IMR-90 (cell line): ENCODE results near the gene HOXA2. TPM values are rescaled to one million over a fixed set of nuclear protein-coding genes. Genes with fewer than 3 reads are reported as not detected.
A peak's percentile ranks its signal among the peaks of the same experiment; 100 is the strongest.

Experiments
- ATAC-seq: fragments of 200-7000 bp; cut with Tn5 transposase; 2 replicates; pipeline ENCODE4 v1.9.1; 2020; ENCODE audit warnings: low read depth, mild to moderate bottlenecking, moderate library complexity
- BruUV-seq: library from RNA; stranded (reverse); fragments of 400-500 nt; replicated peaks from 2 replicates; lab custom pipeline; 2021; lab: Mats Ljungman, UMichigan
- CTCF ChIA-PET: fragments of 300-600 bp; formaldehyde crosslinking; extraction: SDS; loops from one replicate; lab custom pipeline; 2021; ENCODE audit warnings: antibody characterized with exemption; lab: Yijun Ruan, JAX
- POLR2A ChIA-PET: fragments of 300-600 bp; sonication (Branson Sonifier 250); formaldehyde crosslinking; loops from one replicate; lab custom pipeline; 2022; ENCODE audit warnings: antibody characterized with exemption; ENCODE audit not compliant: unreplicated experiment; lab: Charles Lee
- DNase-seq: peaks from one replicate; pipeline ENCODE4 v3.0.0; 2013
- H2AFZ ChIP-seq: replicated peaks from 2 replicates; pipeline ENCODE3; 2013; ENCODE audit warnings: low read length, mild to moderate bottlenecking; ENCODE audit not compliant: poor library complexity
- H2AK5ac ChIP-seq: 2 replicates; pipeline ENCODE4 v1.6.1; 2013; ENCODE audit warnings: low read depth, low read length, inconsistent platforms
- H2AK9ac ChIP-seq: replicated peaks from 2 replicates; pipeline ENCODE3; 2013; ENCODE audit warnings: mild to moderate bottlenecking, low read depth, low read length, moderate library complexity; ENCODE audit not compliant: poor library complexity
- H2BK120ac ChIP-seq: 2 replicates; pipeline ENCODE4 v1.6.1; 2013; ENCODE audit warnings: low read depth, low read length, inconsistent platforms
- H2BK15ac ChIP-seq: 3 replicates; pipeline ENCODE4 v1.6.1; 2013; ENCODE audit warnings: low read depth, low read length, inconsistent platforms
- H2BK20ac ChIP-seq: 2 replicates; pipeline ENCODE4 v1.6.1; 2013; ENCODE audit warnings: low read depth, mild to moderate bottlenecking, inconsistent platforms, low read length, moderate library complexity
- H2BK5ac ChIP-seq: 2 replicates; pipeline ENCODE4 v1.6.1; 2013; ENCODE audit warnings: mild to moderate bottlenecking, low read depth, low read length, inconsistent platforms; ENCODE audit not compliant: poor library complexity, severe bottlenecking
- H3K14ac ChIP-seq: replicated peaks from 2 replicates; pipeline ENCODE4 v1.6.1; 2013; ENCODE audit warnings: low read depth, low read length, inconsistent platforms
- H3K18ac ChIP-seq: 2 replicates; pipeline ENCODE4 v1.6.1; 2013; ENCODE audit warnings: low read depth, low read length, control low read depth
- H3K23ac ChIP-seq: 2 replicates; pipeline ENCODE4 v1.6.1; 2013; ENCODE audit warnings: low read depth, low read length, inconsistent platforms
- H3K27ac ChIP-seq: 2 replicates; pipeline ENCODE4 v1.5.1; 2013; ENCODE audit warnings: mild to moderate bottlenecking, control low read depth, low read length; ENCODE audit not compliant: insufficient read depth
- H3K27me3 ChIP-seq: 2 replicates; pipeline ENCODE4 v1.6.1; 2013; ENCODE audit warnings: low read length; ENCODE audit not compliant: control insufficient read depth, insufficient read depth
- H3K36me3 ChIP-seq: 2 replicates; pipeline ENCODE4 v1.6.1; 2013; ENCODE audit warnings: low read length, mixed read lengths; ENCODE audit not compliant: control insufficient read depth, insufficient read depth
- H3K4ac ChIP-seq: 2 replicates; pipeline ENCODE4 v1.6.1; 2013; ENCODE audit warnings: low read depth, low read length, inconsistent platforms
- H3K4me1 ChIP-seq: 2 replicates; pipeline ENCODE4 v1.6.1; 2013; ENCODE audit warnings: low read length, mixed read lengths; ENCODE audit not compliant: control insufficient read depth, insufficient read depth
- H3K4me2 ChIP-seq: 2 replicates; pipeline ENCODE4 v1.6.1; 2013; ENCODE audit warnings: low read depth, mild to moderate bottlenecking, control low read depth, low read length, moderate library complexity
- H3K4me3 ChIP-seq: 2 replicates; pipeline ENCODE4 v1.5.1; 2013; ENCODE audit warnings: low read depth, mild to moderate bottlenecking, control low read depth, low read length, moderate library complexity; ENCODE audit not compliant: insufficient read depth
- H3K56ac ChIP-seq: 2 replicates; pipeline ENCODE4 v1.6.1; 2013; ENCODE audit warnings: low read length, inconsistent platforms; ENCODE audit not compliant: insufficient read depth; ENCODE audit errors: extremely low read depth
- H3K79me1 ChIP-seq, 2 experiments: 2 replicates each; pipeline ENCODE4 v1.6.1; 2013; ENCODE audit warnings: low read length in 2 of 2, inconsistent platforms in 1 of 2, low read depth in 1 of 2
- H3K9ac ChIP-seq: 2 replicates; pipeline ENCODE4 v1.6.1; 2013; ENCODE audit warnings: low read depth, low read length, control low read depth
- H3K9me1 ChIP-seq: 2 replicates; pipeline ENCODE4 v1.6.1; 2013; ENCODE audit warnings: low read length, inconsistent platforms; ENCODE audit not compliant: insufficient read depth
- H3K9me3 ChIP-seq: 2 replicates; pipeline ENCODE4 v1.6.1; 2013; ENCODE audit warnings: low read length; ENCODE audit not compliant: control insufficient read depth, insufficient read depth
- H4K20me1 ChIP-seq: 2 replicates; pipeline ENCODE4 v1.6.1; 2013; ENCODE audit warnings: low read length, inconsistent platforms; ENCODE audit not compliant: insufficient read depth
- H4K5ac ChIP-seq: 2 replicates; pipeline ENCODE4 v1.6.1; 2013; ENCODE audit warnings: mild to moderate bottlenecking, low read depth, low read length, control low read depth
- H4K8ac ChIP-seq, 2 experiments: 2 replicates each; pipeline ENCODE4 v1.6.1; 2013; ENCODE audit warnings: low read depth in 2 of 2, low read length in 2 of 2, control low read depth in 1 of 2, inconsistent platforms in 1 of 2
- H4K91ac ChIP-seq: 2 replicates; pipeline ENCODE4 v1.6.1; 2013; ENCODE audit warnings: low read depth, low read length, inconsistent platforms; ENCODE audit not compliant: insufficient read depth
- POLR2A ChIP-seq: IDR thresholded peaks from 2 replicates; pipeline ENCODE4 v1.6.1; 2012; ENCODE audit warnings: mild to moderate bottlenecking, low read depth, low read length
- RAD21 ChIP-seq: IDR thresholded peaks from 2 replicates; pipeline ENCODE4 v1.6.1; 2012; ENCODE audit warnings: low read length, improper control_type of control experiment
- WGBS, 2 experiments: methylation state at CpG; one replicate each; pipeline versions ENCODE4 v1.1.5 to v1.1.7; 2013; ENCODE audit warnings: missing lambda C conversion rate in 2 of 2; ENCODE audit not compliant: insufficient read length in 1 of 2; ENCODE audit errors: extremely low coverage in 2 of 2; 5-methylcytosine and 5-hydroxymethylcytosine counted together
- dilution Hi-C: fragments of 300-500 bp; cut with HindIII; formaldehyde crosslinking; loops from one replicate; pipeline ENCODE4 v1.14.3; 2018; ENCODE audit warnings: low sequenced_read_pairs; ENCODE audit not compliant: unreplicated experiment
- in situ Hi-C: fragments of 300-500 bp; cut with MboI; formaldehyde crosslinking; loops from 3 replicates; pipeline ENCODE4 v1.14.3; 2019; ENCODE audit warnings: low sequenced_read_pairs, inconsistent platforms, mixed read lengths
- intact Hi-C: fragments of 100-400 bp; cut with micrococcal nuclease; formaldehyde crosslinking; loops from 2 replicates; pipeline ENCODE4 v1.10.0; 2022
- polyA plus RNA-seq, 3 experiments: library from polyadenylated mRNA; depleted of rRNA; stranded (reverse); fragments of >200 nt; gene quantifications; 2 replicates each; pipeline ENCODE4 v1.2.3, GENCODE V29; 2012; ENCODE audit warnings: low replicate concordance in 1 of 3
- total RNA-seq: library from RNA; depleted of rRNA; stranded (reverse); fragments of >200 nt; gene quantifications from 2 replicates; pipeline ENCODE4 v1.2.3, GENCODE V29; 2012

HOXA2 gene
- total and polyA plus RNA-seq, 2 of the 4 experiments (the other 2 are of a cell fraction) = 1.6 to 3.9 TPM

GRCh38 chr7:27101171-27101956, 1.1 kb downstream of the HOXA2 start:
- peak overlapping the region; percentile 54 to 76; a peak in 3 of 4 replicates for H4K8ac ChIP-seq
- peak overlapping the region; percentile 2; the same call in 1 of the 2 replicates for H2BK20ac ChIP-seq
- H2BK120ac ChIP-seq = peak overlapping the region; percentile 42
- H2AFZ ChIP-seq = peak overlapping the region; percentile 55
- intact Hi-C loops (loop anchor here (2.0 kb wide), 1 partner anchor 13 kb away; no protein-coding TSS in a partner anchor), in situ Hi-C loops (loop anchor here (5.0 to 10.0 kb wide), 4 partner anchors 41 to 1239 kb away; partner anchors contain the start of gene HOXA5), dilution Hi-C loops (no loop called here)
- no peaks in the 10 kb centered on the region for H3K9me1 ChIP-seq
- ATAC-seq (0 out of 2 replicates have a peak, but pooled peaks have one; percentile 1), DNase-seq (peak; percentile 75)
- H3K23ac ChIP-seq = peak overlapping the region; percentile 91
- H3K4ac ChIP-seq = peak overlapping the region; percentile 80
- TF ChIP-seq RAD21 (no peak), POLR2A (peak; percentile 44; the same call in 1 of the 2 replicates)
- H3K14ac ChIP-seq = peak overlapping the region; percentile 40
- H3K36me3 ChIP-seq = peaks cover 10% of the 10 kb centered on the region
- POLR2A ChIA-PET = interaction anchor here (1.2 to 1.5 kb wide), 2 partner anchors 15 to 17 kb away, joined by 3 read pairs; no protein-coding TSS in a partner anchor
- H4K91ac ChIP-seq = peak overlapping the region; percentile 81
- peak overlapping the region; percentile 67; the same call in 1 of the 2 replicates for H2AK5ac ChIP-seq
- peak overlapping the region; percentile 42; the same call in 1 of the 3 replicates for H2BK15ac ChIP-seq
- peak overlapping the region; percentile 86 for H3K56ac ChIP-seq
- peak overlapping the region; percentile 93 for H3K18ac ChIP-seq
- H2AK9ac ChIP-seq = peak overlapping the region; percentile 86
- no peaks in the 10 kb centered on the region for H3K27me3 ChIP-seq
- H3K9ac ChIP-seq = peak overlapping the region; percentile 93
- peak overlapping the region; percentile 96 for H3K27ac ChIP-seq
- peaks cover 13% of the 10 kb centered on the region for H4K20me1 ChIP-seq
- H3K9me3 ChIP-seq = no peaks in the 10 kb centered on the region
- CTCF ChIA-PET = interaction anchor here (0.6 to 1.0 kb wide), 3 partner anchors 13 to 132 kb away, joined by 3 to 4 read pairs (median 4); no protein-coding TSS in a partner anchor
- BruUV-seq = no TSS peak
- H3K4me1 ChIP-seq = peaks cover 30% of the 10 kb centered on the region
- WGBS, 2 experiments = 0% methylated on average over 7 of the region's 25 CpGs; no CpG with 5 or more reads in 1 of the 2 experiments
- peaks cover 0 to 27% of the 10 kb centered on the region in 2 experiments; a peak in 2 of 4 replicates for H3K79me1 ChIP-seq
- peak overlapping the region; percentile 97 for H3K4me2 ChIP-seq
- H3K4me3 ChIP-seq = peak overlapping the region; percentile 52
- H4K5ac ChIP-seq = peak overlapping the region; percentile 75
- H2BK5ac ChIP-seq = peak overlapping the region; percentile 95
